HG02610 (cell line): ENCODE measurements around the gene ICE2.

Experiments used
- ATAC-seq: cut with Tn5 transposase; IDR thresholded peaks from one replicate; pipeline ENCODE4 v1.9.1; 2021; ENCODE audit warnings: mild to moderate bottlenecking, moderate library complexity; ENCODE audit not compliant: unreplicated experiment

The ICE2 gene

GRCh38 chr15:60373327-60373726 lies 105.6 kb downstream of the ICE2 start:
- ATAC-seq, result no peak

DNA sequence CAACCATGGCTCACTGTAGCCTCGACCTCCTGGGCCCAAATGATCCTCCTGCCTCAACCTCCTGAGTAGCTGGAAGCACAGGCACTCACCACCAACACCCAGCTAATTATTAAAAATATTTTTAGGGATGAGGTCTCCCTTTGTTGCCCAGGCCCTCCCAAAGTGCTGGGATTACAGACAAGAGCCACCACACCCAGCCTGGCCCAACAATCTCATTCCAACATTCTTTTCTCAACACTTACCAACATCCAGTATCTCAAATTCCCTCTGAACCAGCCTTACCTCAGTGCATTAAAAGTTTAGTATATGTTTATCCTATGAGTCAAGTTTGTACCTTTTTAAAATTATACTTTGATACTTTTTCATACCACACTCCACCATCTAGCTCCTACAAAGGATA lies 106.2 kb downstream of the ICE2 start:
- no peak for ATAC-seq

DNA sequence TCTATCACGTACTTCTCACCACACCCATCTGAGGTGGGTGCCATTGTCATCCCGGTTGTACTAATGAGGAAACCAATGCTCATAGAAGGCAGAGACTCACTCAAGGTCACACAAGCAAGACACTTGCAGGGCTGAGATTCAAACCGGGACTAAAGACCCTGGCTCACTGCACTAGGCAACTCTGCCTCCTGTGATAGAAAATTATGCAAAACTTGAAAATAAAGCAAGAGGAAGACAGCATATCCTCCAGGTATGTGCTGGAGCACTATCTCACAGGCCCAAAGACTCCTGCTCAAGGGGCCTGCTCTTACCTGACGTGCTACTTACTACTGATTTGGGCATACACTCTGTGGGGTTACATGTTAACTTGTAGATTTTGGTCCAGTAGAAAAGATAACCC lies 106.7 kb downstream of the ICE2 start:
- ATAC-seq, result no peak

- ATAC-seq, result no peak
Measured at GRCh38 chr15:60371175-60372051, 107.5 kb downstream of the ICE2 start.

DNA sequence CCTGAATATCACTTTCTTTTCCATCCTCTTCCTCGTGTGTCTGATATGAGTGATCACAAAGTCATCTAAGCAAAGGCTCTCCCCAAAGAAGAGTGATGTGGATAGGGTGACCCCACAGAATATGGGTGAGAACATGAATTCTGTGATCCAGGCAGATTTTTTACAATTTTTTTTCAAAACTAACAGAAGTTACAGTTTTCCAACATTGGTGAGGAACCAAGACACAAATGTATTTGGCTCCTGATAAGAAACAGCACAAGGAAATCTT lies 108.1 kb downstream of the ICE2 start:
- ATAC-seq, result no peak

DNA sequence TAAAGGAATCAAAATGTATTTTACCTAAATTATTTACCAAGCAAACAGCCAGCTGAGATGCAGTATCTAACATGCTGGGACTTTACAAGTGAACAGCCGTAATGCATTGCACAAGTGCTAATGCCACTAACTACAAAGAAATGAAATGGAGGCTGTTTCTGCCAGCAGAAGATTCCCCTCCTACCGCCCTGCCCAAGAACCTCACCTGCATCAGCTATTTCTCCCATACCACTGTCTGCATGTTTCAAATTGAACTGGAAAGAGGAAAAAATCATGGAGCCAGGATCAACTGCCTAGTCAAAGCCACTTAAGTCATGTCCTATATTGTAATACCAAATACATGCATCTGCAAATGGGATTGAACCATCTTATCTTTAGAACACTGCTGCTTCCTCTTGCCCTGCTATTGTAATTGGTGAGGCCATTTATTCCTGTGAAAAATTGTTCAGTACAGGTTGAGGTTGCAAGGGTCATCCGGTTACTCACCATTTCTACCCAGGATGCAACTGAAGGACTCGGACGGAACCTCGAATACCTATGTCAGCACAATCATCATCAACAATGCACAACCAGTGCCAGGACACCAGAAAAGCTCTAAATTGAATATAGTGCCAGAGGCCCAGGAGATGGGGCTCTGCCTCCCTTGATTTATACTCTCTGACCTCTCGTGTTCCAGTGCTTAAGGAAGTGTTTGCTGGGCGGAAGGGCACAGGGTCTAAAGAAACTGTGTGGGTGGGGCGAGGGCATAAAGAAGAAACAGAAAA lies 108.7 kb downstream of the ICE2 start:
- no peak for ATAC-seq

GRCh38 chr15:60369696-60370095 lies 109.2 kb downstream of the ICE2 start:
- no peak for ATAC-seq
